OCI-LY1 (cell line): ENCODE measurements around the gene PDE5A.

ENCODE experiments used
- CTCF ChIP-seq: fragments of 200-600 bp; sonication (generic), shearing (Covaris generic); IDR thresholded peaks from 2 replicates; pipeline ENCODE4 v1.5.1; 2017; ENCODE audit warnings: mild to moderate bottlenecking, antibody characterized with exemption, low read length, moderate library complexity, mixed read lengths
- EZH2 ChIP-seq: fragments of 200-600 bp; sonication (generic), shearing (Covaris generic); IDR thresholded peaks from 2 replicates; pipeline ENCODE4 v1.8.0; 2017; ENCODE audit warnings: borderline replicate concordance, mixed run types, mild to moderate bottlenecking, antibody characterized with exemption, low read length, moderate library complexity, mixed read lengths

- TF ChIP-seq CTCF: no peak
- TF ChIP-seq EZH2: no peak
These were observed 14.9 kb upstream of the PDE5A start for GRCh38 chr4:119643306-119644042.
